ENCODE data around the gene ELK3. TPM values are rescaled to one million over a fixed set of nuclear protein-coding genes. Genes with fewer than 3 reads are reported as not detected.

Gene ELK3
- polyA plus RNA-seq, 1 of the 3 experiments (the other 2 are of a cell fraction): 33.8 TPM

DNA sequence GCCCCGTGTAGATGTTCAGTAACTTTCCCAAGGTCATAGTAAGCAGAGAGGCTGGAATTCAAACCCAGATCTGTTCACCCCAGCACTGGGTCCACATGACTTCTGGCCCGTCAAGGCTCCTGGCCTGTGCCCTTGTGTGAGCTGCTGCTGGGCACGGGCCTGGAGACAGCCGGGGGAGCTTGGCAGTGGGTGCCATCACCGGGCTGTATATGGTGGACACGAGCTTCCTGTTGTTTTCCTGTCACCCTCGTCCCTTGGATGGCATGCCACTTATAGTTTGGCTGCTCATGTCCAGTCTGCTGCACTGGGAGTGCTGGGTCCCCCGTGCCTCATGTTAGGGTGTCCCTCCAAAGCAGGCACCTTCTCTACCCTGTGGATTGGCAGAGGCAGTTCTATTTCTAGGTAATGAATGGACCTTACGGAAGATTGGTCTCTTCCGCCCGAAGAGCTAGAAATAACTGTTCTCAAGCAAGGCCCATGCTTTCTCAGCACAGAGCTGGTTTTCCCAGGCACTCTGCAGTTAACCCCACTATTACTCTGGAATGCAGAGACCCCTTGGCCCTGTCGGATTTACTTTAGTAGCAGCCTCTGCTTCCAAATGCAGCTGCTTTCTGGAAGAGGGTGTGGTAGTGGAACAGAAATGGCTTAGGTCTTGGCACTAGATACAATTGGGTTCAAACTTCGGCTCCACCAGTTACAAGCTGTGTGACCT is 44.3 kb downstream of the ELK3 start:
- peak overlapping the region; percentile 29 to 89; a peak in 3 of 4 replicates for H3K27ac ChIP-seq (ENCODE audit: low read depth in 2 of 2, low read length in 1 of 2)
- POLR2A ChIA-PET: interaction anchor here (1.0 kb wide), 1 partner anchor 249 kb away, joined by 3 read pairs; no protein-coding TSS in a partner anchor

More for the DNA sequence above, 44.3 kb downstream of the ELK3 start:
- peak overlapping the region; percentile 68; the same call in 1 of the 2 replicates for H3K4me2 ChIP-seq
- no peak for TF ChIP-seq GATA2 (CRISPR knock-in tag; IDR thresholded peaks at IDR 0.05)
- TF ChIP-seq RCOR1 (IDR thresholded peaks at IDR 0.05; ENCODE audit: low read length): no peak
- TF ChIP-seq, protein P1, sequence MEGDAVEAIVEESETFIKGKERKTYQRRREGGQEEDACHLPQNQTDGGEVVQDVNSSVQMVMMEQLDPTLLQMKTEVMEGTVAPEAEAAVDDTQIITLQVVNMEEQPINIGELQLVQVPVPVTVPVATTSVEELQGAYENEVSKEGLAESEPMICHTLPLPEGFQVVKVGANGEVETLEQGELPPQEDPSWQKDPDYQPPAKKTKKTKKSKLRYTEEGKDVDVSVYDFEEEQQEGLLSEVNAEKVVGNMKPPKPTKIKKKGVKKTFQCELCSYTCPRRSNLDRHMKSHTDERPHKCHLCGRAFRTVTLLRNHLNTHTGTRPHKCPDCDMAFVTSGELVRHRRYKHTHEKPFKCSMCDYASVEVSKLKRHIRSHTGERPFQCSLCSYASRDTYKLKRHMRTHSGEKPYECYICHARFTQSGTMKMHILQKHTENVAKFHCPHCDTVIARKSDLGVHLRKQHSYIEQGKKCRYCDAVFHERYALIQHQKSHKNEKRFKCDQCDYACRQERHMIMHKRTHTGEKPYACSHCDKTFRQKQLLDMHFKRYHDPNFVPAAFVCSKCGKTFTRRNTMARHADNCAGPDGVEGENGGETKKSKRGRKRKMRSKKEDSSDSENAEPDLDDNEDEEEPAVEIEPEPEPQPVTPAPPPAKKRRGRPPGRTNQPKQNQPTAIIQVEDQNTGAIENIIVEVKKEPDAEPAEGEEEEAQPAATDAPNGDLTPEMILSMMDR (IDR thresholded peaks at IDR 0.05): no peak
- TF ChIP-seq RAD21 (IDR thresholded peaks at IDR 0.05; ENCODE audit: low read length): no peak
- no peak for TF ChIP-seq RXRA (IDR thresholded peaks at IDR 0.05; ENCODE audit: borderline replicate concordance, low read depth)
- TF ChIP-seq ELF1 (IDR thresholded peaks at IDR 0.05): no peak
- no peak for TF ChIP-seq SIN3A (IDR thresholded peaks at IDR 0.05; ENCODE audit: borderline replicate concordance, low read depth, low read length)
- TF ChIP-seq EP300 (IDR thresholded peaks at IDR 0.05; ENCODE audit: borderline replicate concordance in 1 of 2, low read depth in 1 of 2, low read length in 1 of 2): no peak
- TF ChIP-seq, protein P2, sequence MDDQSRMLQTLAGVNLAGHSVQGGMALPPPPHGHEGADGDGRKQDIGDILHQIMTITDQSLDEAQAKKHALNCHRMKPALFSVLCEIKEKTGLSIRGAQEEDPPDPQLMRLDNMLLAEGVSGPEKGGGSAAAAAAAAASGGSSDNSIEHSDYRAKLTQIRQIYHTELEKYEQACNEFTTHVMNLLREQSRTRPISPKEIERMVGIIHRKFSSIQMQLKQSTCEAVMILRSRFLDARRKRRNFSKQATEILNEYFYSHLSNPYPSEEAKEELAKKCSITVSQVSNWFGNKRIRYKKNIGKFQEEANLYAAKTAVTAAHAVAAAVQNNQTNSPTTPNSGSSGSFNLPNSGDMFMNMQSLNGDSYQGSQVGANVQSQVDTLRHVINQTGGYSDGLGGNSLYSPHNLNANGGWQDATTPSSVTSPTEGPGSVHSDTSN (IDR thresholded peaks at IDR 0.05): no peak
- TF ChIP-seq, protein P3, sequence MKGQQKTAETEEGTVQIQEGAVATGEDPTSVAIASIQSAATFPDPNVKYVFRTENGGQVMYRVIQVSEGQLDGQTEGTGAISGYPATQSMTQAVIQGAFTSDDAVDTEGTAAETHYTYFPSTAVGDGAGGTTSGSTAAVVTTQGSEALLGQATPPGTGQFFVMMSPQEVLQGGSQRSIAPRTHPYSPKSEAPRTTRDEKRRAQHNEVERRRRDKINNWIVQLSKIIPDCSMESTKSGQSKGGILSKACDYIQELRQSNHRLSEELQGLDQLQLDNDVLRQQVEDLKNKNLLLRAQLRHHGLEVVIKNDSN (IDR thresholded peaks at IDR 0.05; ENCODE audit: borderline replicate concordance, low read depth): no peak
- no peak for TF ChIP-seq FOXM1 (IDR thresholded peaks at IDR 0.05; ENCODE audit: low read depth)
- TF ChIP-seq CHD2 (IDR thresholded peaks at IDR 0.05; ENCODE audit: low read length, partially characterized antibody): no peak
- no peak for TF ChIP-seq NRF1 (IDR thresholded peaks at IDR 0.05; ENCODE audit: low read depth, low read length)
- TF ChIP-seq, protein P4, sequence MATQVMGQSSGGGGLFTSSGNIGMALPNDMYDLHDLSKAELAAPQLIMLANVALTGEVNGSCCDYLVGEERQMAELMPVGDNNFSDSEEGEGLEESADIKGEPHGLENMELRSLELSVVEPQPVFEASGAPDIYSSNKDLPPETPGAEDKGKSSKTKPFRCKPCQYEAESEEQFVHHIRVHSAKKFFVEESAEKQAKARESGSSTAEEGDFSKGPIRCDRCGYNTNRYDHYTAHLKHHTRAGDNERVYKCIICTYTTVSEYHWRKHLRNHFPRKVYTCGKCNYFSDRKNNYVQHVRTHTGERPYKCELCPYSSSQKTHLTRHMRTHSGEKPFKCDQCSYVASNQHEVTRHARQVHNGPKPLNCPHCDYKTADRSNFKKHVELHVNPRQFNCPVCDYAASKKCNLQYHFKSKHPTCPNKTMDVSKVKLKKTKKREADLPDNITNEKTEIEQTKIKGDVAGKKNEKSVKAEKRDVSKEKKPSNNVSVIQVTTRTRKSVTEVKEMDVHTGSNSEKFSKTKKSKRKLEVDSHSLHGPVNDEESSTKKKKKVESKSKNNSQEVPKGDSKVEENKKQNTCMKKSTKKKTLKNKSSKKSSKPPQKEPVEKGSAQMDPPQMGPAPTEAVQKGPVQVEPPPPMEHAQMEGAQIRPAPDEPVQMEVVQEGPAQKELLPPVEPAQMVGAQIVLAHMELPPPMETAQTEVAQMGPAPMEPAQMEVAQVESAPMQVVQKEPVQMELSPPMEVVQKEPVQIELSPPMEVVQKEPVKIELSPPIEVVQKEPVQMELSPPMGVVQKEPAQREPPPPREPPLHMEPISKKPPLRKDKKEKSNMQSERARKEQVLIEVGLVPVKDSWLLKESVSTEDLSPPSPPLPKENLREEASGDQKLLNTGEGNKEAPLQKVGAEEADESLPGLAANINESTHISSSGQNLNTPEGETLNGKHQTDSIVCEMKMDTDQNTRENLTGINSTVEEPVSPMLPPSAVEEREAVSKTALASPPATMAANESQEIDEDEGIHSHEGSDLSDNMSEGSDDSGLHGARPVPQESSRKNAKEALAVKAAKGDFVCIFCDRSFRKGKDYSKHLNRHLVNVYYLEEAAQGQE (IDR thresholded peaks at IDR 0.05; ENCODE audit: low read depth, low read length): no peak
- no peak for TF ChIP-seq TAF1 (IDR thresholded peaks at IDR 0.05; ENCODE audit: borderline replicate concordance, low read depth, low read length)
- no peak for TF ChIP-seq MEF2A (IDR thresholded peaks at IDR 0.05; ENCODE audit: borderline replicate concordance, low read depth)
- TF ChIP-seq RFX5 (IDR thresholded peaks at IDR 0.05; ENCODE audit: low read length): no peak
- no peak for TF ChIP-seq FOXJ3 (CRISPR knock-in tag; IDR thresholded peaks at IDR 0.05)
- TF ChIP-seq, protein P5, sequence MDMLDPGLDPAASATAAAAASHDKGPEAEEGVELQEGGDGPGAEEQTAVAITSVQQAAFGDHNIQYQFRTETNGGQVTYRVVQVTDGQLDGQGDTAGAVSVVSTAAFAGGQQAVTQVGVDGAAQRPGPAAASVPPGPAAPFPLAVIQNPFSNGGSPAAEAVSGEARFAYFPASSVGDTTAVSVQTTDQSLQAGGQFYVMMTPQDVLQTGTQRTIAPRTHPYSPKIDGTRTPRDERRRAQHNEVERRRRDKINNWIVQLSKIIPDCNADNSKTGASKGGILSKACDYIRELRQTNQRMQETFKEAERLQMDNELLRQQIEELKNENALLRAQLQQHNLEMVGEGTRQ (IDR thresholded peaks at IDR 0.05; ENCODE audit: borderline replicate concordance, low read depth, low read length): no peak
- H3F3A ChIP-seq (replicated peaks; ENCODE audit: insufficient read depth): peaks cover 22% of the 10 kb centered on the region
- no peak overlapping the region for H3K9ac ChIP-seq
- H3K79me2 ChIP-seq (ENCODE audit: insufficient read depth): peaks cover 90% of the 10 kb centered on the region
- H3K27me3 ChIP-seq (ENCODE audit: insufficient read depth): no peaks in the 10 kb centered on the region
- CTCF ChIA-PET: interaction anchor here (0.7 to 4.7 kb wide), 6 partner anchors 11 to 161 kb away, joined by 3 to 33 read pairs (median 5); partner anchors contain the start of gene CDK17
- no peak for DNase-seq
- no peaks in the 10 kb centered on the region for H3K9me2 ChIP-seq
- H4K20me1 ChIP-seq (ENCODE audit: insufficient read depth): peaks cover 94% of the 10 kb centered on the region
- H3K4me3 ChIP-seq (ENCODE audit: low read depth in 2 of 2, low read length in 1 of 2): no peak overlapping the region
- H2AFZ ChIP-seq (ENCODE audit: low read depth): no peak overlapping the region
- WGBS (ENCODE audit: low lambda C conversion rate): 93% methylated on average over 10 of the region's 13 CpGs
- no peaks in the 10 kb centered on the region for H3K9me3 ChIP-seq
- peaks cover 4 to 14% of the 10 kb centered on the region in 2 experiments for H3K36me3 ChIP-seq (replicated peaks in 1 of 2; ENCODE audit: control insufficient read depth in 1 of 2, insufficient read depth in 2 of 2, low read length in 1 of 2)
- H3K4me1 ChIP-seq (ENCODE audit: control insufficient read depth in 1 of 2, insufficient read depth in 2 of 2, low read depth in 1 of 2, low read length in 1 of 2): peaks cover 33 to 60% of the 10 kb centered on the region in 2 experiments

Measured in SK-N-SH (cell line).